Spleen (tissue), 7 donors: Measurements from ENCODE around the gene PPDPF.

Source experiments
- CTCF ChIP-seq, 11 experiments: fragments of 200-600 bp in 7 of 11; fragments of 450-650 bp in 4 of 11; sonication (generic) in 4 of 11; IDR thresholded peaks in 8 of 11; conservative IDR thresholded peaks in 3 of 11; 1 replicate in 7 of 11; 2 replicates in 4 of 11; pipeline versions ENCODE4 v1.4.0 to v1.8.0; 2016 to 2021; ENCODE audit warnings: antibody characterized with exemption in 11 of 11, inconsistent platforms in 4 of 11, mild to moderate bottlenecking in 1 of 11
- POLR2A ChIP-seq, 3 donors: fragments of 450-650 bp; IDR thresholded peaks; one replicate each; pipeline ENCODE4 v1.5.1; 2017; ENCODE audit warnings: antibody characterized with exemption in 3 of 3, mild to moderate bottlenecking in 1 of 3
- donor health status: DM: no; HTN: no; CAD: no; lungs with moderate emphysema.
- donor health status: DM: no; HTN: no; CAD: no.
- donor health status: DM: no; HTN: no; CAD: no.

- TF ChIP-seq CTCF (IDR thresholded peaks at IDR 0.05 in 8 of 11, conservative IDR thresholded peaks at IDR 0.05 in 3 of 11): no peak
- no peak for TF ChIP-seq POLR2A (IDR thresholded peaks at IDR 0.05)
Observed at GRCh38 chr20:63529180-63529860, 8.8 kb downstream of the PPDPF start.
